Hindlimb muscle (tissue), 1 donor: ENCODE measurements around the gene CCT8L2. TPM values are rescaled to one million over a fixed set of nuclear protein-coding genes. Genes with fewer than 3 reads are reported as not detected.
"Not testable (repeated sequence)": the region's sequence is repeated elsewhere in the genome, so short reads cannot be mapped to it uniquely, and the experiment has no call there.

Source experiments
- DNase-seq: peaks from one replicate; pipeline ENCODE4 v3.0.0-alpha.2; 2013
- polyA plus RNA-seq: library from polyadenylated mRNA; unstranded; fragments of 120-200 nt; gene quantifications from one replicate; pipeline ENCODE4 v1.2.1, GENCODE V29; 2013; ENCODE audit not compliant: insufficient read length

Gene CCT8L2
- not detected for polyA plus RNA-seq

GRCh38 chr22:16592710-16593109, at the start of gene CCT8L2:
Gene CCT8L2, minus strand, starts transcription at chr22:16592810. Its CDS starts 260 bp downstream, at chr22:16592550.
- not testable (repeated sequence) for DNase-seq

- not testable (repeated sequence) for DNase-seq
Measured at GRCh38 chr22:16635442-16635841, 42.8 kb upstream of the CCT8L2 start.

- DNase-seq: not testable (repeated sequence)
Measured at GRCh38 chr22:16634092-16634491, 41.5 kb upstream of the CCT8L2 start.

GRCh38 chr22:16628476-16628875, 35.9 kb upstream of the CCT8L2 start:
- DNase-seq: not testable (repeated sequence)

- DNase-seq: not testable (repeated sequence)
Measured at GRCh38 chr22:16625018-16625417, 32.4 kb upstream of the CCT8L2 start.

GRCh38 chr22:16623595-16623994, 31.0 kb upstream of the CCT8L2 start:
- DNase-seq: not testable (repeated sequence)

- DNase-seq: not testable (repeated sequence)
Measured at GRCh38 chr22:16617516-16617915, 24.9 kb upstream of the CCT8L2 start.

GRCh38 chr22:16616390-16616938, 23.9 kb upstream of the CCT8L2 start:
- DNase-seq: not testable (repeated sequence)

- DNase-seq: not testable (repeated sequence)
Measured at GRCh38 chr22:16615606-16616245, 23.1 kb upstream of the CCT8L2 start.

GRCh38 chr22:16609548-16610261, 17.1 kb upstream of the CCT8L2 start:
- DNase-seq: no peak

- DNase-seq: no peak
Measured at GRCh38 chr22:16608931-16609330, 16.3 kb upstream of the CCT8L2 start.

GRCh38 chr22:16604257-16604998, 11.8 kb upstream of the CCT8L2 start:
- not testable (repeated sequence) for DNase-seq

GRCh38 chr22:16603770-16604242, 11.2 kb upstream of the CCT8L2 start:
- not testable (repeated sequence) for DNase-seq

- DNase-seq: no peak
Measured at GRCh38 chr22:16603448-16603768, 10.8 kb upstream of the CCT8L2 start.

GRCh38 chr22:16602728-16603447, 10.3 kb upstream of the CCT8L2 start:
- DNase-seq: not testable (repeated sequence)

- DNase-seq: not testable (repeated sequence)
Measured at GRCh38 chr22:16602224-16602727, 9.7 kb upstream of the CCT8L2 start.

- DNase-seq: no peak
Measured at GRCh38 chr22:16601437-16602223, 9.0 kb upstream of the CCT8L2 start.

- DNase-seq: peak; percentile 44
Measured at GRCh38 chr22:16600644-16601436, 8.2 kb upstream of the CCT8L2 start.

- DNase-seq: not testable (repeated sequence)
Measured at GRCh38 chr22:16599648-16600047, 7.0 kb upstream of the CCT8L2 start.

- DNase-seq: not testable (repeated sequence)
Measured at GRCh38 chr22:16595251-16595650, 2.6 kb upstream of the CCT8L2 start.
